ENCODE data around the gene NUP214. TPM values are rescaled to one million over a fixed set of nuclear protein-coding genes. Genes with fewer than 3 reads are reported as not detected.

Gene NUP214
- total RNA-seq, 3 donors from 2014 or later: 37.4 to 47.5 (median 40.0) TPM

DNA sequence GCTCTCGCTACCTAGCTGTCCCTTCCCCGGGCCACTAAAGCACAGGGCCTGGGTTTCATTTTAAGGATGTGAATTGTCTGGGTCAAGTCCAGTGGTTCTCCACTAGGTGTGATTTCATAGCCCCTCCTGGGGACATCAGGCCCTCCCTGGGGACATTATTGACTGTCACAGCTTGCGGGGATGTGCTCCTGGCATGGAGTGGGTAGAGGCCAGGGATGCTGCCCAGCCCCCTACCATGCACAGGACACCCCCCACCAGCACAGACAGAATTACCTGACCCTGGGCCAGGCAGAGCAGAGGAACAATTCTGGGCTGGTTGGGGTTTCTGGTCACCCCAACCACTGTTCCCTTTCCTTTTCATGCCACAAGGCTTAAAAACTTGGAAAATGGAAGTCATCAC is 146.8 kb downstream of the NUP214 start:
- Histone ChIP-seq H3K4me3 (no peak overlapping the region), H3K9me3 (no peaks in the 10 kb centered on the region), H3K27me3 (no peaks in the 10 kb centered on the region), H3K27ac (peak overlapping the region in 1 of 2 donors; percentile 38), H3K4me1 (no peaks in the 10 kb centered on the region), H3K36me3 (no peaks in the 10 kb centered on the region)
- intact Hi-C loops (cut with DNase I; ENCODE audit: low total_unique reads): no loop called here
- TF ChIP-seq POLR2AphosphoS5 (IDR thresholded peaks at IDR 0.05): no peak
- TF ChIP-seq POLR2A (IDR thresholded peaks at IDR 0.05): no peak
- TF ChIP-seq, protein P1, sequence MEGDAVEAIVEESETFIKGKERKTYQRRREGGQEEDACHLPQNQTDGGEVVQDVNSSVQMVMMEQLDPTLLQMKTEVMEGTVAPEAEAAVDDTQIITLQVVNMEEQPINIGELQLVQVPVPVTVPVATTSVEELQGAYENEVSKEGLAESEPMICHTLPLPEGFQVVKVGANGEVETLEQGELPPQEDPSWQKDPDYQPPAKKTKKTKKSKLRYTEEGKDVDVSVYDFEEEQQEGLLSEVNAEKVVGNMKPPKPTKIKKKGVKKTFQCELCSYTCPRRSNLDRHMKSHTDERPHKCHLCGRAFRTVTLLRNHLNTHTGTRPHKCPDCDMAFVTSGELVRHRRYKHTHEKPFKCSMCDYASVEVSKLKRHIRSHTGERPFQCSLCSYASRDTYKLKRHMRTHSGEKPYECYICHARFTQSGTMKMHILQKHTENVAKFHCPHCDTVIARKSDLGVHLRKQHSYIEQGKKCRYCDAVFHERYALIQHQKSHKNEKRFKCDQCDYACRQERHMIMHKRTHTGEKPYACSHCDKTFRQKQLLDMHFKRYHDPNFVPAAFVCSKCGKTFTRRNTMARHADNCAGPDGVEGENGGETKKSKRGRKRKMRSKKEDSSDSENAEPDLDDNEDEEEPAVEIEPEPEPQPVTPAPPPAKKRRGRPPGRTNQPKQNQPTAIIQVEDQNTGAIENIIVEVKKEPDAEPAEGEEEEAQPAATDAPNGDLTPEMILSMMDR (IDR thresholded peaks at IDR 0.05): no peak
- DNase-seq (ENCODE audit: low spot score in 2 of 2): no peak

DNA sequence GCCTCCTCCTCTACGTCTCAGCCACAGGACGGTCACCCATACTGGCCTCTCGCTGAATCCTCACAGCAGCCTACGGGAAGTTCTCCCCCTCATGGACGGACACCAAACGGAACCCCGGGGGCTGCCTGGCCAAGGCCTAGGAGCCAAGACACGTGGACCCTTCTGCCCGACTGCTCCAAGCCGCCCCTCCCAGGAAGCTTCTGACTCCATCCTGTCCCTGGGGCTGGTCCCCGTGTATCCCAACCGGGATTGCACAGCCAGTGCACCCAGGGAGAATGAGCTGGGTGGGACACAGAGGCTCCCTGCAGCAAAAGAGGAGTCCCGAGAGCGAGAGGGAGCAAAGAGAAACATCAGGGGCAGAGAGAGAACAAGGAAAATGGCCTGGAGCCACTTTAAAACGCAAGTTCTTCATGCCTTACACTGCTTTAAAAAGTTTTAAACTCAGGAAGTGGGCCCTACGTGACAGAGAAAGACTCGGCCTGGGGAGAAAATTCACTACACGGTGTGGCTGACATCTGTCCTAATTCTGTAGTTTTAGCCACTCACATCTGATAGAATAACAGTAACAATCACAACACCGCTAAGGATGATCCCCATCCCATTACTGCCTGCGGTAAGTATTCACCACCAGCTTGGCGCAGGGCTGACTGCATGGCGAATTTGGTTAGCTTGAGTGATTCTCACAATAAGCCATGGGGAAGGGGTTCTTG is 147.9 kb downstream of the NUP214 start:
- TF ChIP-seq POLR2AphosphoS5 (IDR thresholded peaks at IDR 0.05): no peak
- TF ChIP-seq, protein P1 (IDR thresholded peaks at IDR 0.05): no peak
- no peak for TF ChIP-seq POLR2A (IDR thresholded peaks at IDR 0.05)
- DNase-seq (ENCODE audit: low spot score in 2 of 2): no peak
- Histone ChIP-seq H3K4me1 (no peaks in the 10 kb centered on the region), H3K27me3 (no peaks in the 10 kb centered on the region), H3K36me3 (no peaks in the 10 kb centered on the region), H3K27ac (peak overlapping the region; percentile 26 to 75), H3K4me3 (peak overlapping the region; percentile 71 to 90 (median 73)), H3K9me3 (no peaks in the 10 kb centered on the region)
- intact Hi-C loops (cut with DNase I; ENCODE audit: low total_unique reads): no loop called here

DNA sequence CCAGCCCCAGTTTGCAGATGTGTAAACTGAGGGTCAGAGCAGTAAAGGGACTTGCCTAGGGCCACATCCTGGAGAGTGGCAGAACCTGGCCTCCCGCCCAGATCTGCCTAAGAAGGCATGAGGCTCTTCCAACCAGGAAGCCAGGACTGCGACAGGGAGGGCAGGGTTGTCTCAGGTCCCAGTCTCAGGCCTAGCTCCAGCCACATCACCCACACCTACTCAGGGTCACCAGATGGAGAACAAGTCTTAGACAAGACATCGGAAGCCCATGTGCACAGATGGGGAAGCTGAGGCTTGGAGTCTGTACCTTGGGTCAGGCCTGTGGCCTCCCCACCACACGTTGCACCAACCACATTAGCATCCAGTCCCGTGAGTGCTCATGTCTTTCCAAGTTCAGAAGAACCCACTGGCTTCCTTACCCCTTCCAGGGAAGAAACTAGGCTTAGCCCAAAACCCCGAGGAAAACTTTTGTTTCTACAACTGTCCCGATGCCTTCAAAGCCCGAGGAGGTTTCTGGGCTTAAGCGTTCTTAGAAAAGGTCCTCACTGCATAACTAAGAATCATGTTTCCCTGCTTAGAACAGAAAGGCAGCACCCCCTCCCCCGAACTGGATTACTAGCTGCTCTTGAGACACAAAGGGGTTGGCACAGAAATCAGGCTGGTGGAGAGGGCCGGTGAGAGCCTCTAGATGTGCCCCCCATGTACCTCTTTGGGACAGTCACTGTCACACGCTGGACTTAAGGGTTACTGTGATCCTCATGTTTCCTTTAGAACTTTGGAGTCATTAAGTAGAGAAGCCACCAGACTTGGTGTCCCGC is 148.7 kb downstream of the NUP214 start:
- peak overlapping the region; percentile 48 to 75 for H3K27ac ChIP-seq
- no peaks in the 10 kb centered on the region for H3K36me3 ChIP-seq
- H3K4me1 ChIP-seq: no peaks in the 10 kb centered on the region

DNA sequence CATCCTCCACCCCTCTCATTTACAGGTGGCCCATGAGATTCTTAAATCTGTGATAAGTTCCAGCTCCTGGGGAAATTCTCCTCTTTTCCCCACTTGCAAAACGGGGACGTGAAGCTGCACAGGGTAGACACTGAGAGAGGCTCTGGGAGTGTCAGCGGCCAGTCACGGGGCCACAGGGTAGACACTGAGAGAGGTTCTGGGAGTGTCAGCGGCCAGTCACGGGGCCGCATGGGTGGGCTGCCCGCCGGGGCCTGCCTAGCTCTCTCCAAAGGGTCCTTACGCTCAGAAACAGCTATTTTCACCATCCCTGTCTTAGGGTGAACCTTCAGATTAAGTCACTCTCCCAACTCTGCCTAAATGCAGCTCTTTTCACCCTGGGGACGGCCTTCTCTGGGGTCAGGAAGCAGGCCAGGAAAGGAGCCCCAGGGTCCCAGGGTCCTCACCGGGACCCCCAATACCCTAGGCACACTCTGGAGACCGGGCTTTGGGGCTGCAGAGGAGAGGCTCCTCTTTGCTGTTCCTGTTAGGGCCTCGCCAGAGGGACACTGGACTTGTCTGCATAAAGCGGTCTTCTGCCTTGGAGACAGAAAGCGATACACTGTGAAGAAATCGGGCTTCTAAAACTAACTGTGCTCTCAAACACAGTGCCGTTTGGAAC is 149.4 kb downstream of the NUP214 start:
- Histone ChIP-seq H3K27ac (peak overlapping the region; percentile 48 to 75), H3K4me3 (peak overlapping the region; percentile 71 to 90 (median 73)), H3K9me3 (no peaks in the 10 kb centered on the region), H3K36me3 (no peaks in the 10 kb centered on the region), H3K27me3 (no peaks in the 10 kb centered on the region), H3K4me1 (no peaks in the 10 kb centered on the region)
- DNase-seq (ENCODE audit: low spot score in 2 of 2): no peak
- TF ChIP-seq, protein P1 (IDR thresholded peaks at IDR 0.05): no peak
- TF ChIP-seq POLR2AphosphoS5 (IDR thresholded peaks at IDR 0.05) (no peak), POLR2A (IDR thresholded peaks at IDR 0.05) (no peak)
- intact Hi-C loops (cut with DNase I; ENCODE audit: low total_unique reads): no loop called here

More for the DNA sequence above, 148.7 kb downstream of the NUP214 start:
- intact Hi-C loops (cut with DNase I; ENCODE audit: low total_unique reads): no loop called here
- TF ChIP-seq, protein P1 (IDR thresholded peaks at IDR 0.05): no peak
- TF ChIP-seq POLR2AphosphoS5 (IDR thresholded peaks at IDR 0.05) (no peak), POLR2A (IDR thresholded peaks at IDR 0.05) (no peak)
- no peak for DNase-seq (ENCODE audit: low spot score in 2 of 2)
- H3K4me3 ChIP-seq: peak overlapping the region; percentile 71 to 90 (median 73)
- no peaks in the 10 kb centered on the region for H3K27me3 ChIP-seq
- H3K9me3 ChIP-seq: no peaks in the 10 kb centered on the region

All from breast epithelium (tissue), 4 donors.